HG02981 (cell line): ENCODE results near the gene SLC35F1.

Source experiments
- ATAC-seq: cut with Tn5 transposase; IDR thresholded peaks from one replicate; pipeline ENCODE4 v1.9.1; 2021; ENCODE audit warnings: mild to moderate bottlenecking, moderate library complexity; ENCODE audit not compliant: unreplicated experiment

The SLC35F1 gene

DNA sequence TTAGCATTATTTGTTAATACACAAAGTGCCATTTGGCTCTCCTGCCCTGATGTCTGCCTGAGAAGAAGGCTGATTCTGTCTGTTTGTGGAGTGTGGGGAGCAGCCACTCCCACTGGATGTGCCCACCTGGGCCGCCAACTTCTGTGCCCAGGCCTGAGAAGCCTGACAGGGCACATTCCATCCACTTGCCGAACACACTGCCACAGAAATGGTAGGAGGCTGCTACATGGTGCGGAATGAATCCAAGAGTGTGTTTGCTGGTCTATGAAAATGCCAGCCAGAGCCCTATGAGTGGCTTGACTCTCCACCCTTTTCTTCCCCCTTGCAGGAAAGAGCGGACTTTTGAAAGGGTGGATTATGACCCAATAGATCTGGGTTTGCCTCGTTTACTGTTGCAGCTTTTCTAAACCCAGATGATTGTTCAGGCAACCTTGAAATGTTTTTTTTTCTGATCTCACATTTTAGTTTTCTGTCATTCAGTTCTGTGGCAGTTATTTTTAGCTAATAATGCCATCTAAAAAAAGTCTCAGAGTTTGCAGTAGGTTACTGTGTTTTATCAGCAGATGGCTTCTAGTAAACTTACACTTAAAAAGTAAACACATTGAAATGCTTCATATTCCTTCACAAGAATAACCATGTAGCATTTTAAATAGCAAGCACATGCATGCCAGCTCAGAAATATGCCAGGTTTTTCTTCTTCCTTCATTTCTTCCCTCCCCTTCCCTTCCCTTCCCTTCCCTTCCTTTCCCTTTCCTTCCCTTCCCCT lies 196.5 kb downstream of the SLC35F1 start:
- no peak for ATAC-seq

DNA sequence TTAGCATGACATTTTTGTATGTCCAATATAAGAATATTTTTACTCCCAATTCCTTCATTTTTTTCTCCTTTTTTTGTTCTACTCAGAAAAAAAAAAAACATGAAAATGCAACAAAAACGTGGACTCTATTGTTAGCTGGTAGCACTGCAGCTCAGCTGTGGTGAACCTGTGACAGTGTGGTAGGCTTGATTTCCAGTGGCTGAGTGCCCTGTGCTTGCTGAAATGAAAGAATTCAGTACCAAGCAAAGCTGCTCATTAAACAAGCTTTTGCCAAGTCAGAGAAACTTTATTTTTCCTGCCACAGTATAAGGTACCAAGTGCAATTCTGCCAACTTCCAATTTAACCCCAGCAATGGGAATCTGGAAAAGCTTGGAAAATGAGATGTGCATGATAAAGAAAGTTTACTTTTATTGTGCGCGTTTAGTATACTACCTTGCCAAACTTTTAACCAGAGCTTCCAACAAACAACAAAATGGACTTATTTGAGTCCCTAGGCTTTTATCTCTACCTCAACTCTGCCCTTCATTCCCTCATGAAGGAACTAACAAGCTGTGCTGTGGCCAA lies 215.2 kb downstream of the SLC35F1 start:
- no peak for ATAC-seq

DNA sequence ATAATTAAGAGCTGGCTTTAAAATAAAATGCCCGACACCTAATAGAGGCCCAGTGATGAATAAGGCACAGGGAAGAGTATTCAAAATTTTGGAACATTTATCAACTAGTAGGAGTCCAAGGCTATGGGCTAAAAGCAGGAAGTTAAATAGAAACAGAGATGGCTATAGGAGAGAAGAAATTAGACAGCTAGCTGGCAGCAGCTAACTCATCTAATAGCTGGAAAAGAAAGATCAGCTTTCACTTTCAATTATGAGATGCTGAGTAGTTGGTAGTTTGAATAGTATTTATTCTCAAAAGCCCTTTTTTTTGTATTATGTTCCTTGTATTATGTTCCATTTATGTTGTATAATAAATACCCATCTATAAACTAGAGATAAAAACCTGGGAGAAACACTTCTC lies 215.7 kb downstream of the SLC35F1 start:
- no peak for ATAC-seq

- ATAC-seq = no peak
Measured at GRCh38 chr6:118123503-118124037, 216.5 kb downstream of the SLC35F1 start.

DNA sequence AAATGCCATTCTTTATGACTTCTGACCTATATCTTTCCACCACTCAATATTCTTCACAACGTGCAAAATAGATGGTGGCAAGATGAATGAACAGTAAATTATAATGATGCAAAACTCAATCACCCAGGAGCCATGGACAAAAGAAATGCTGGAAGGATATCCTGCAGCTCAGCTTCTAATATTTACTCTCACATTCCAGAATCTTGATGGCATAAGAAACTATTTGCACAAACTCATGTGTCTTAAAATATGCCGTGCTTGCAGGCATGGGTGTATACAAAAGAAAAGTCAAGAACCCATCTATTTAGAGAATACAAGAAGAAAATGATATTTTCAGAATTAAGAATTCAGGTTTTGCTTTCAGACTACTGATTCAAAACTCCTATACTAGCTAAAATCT lies 217.8 kb downstream of the SLC35F1 start:
- ATAC-seq = no peak

- ATAC-seq = no peak
Measured at GRCh38 chr6:118128755-118129154, 221.7 kb downstream of the SLC35F1 start.

DNA sequence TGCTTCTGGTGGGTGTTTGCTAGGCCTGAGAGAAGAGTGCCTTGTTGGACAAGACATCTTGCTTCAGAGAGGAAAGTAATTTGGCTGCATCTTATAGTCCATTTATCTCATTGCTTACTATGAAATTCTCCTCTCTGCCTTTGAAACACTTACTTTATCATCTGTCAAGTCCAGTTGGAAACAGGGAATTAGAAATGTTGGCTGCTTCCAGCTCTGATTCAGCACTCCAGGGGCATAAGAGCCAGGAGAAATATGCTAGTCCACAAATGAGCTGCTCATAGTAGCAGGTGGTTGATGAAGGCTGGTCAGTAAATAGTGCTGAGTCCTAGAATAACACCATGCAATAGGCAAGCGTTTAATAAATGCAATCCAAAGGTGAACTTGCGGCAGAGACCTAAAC lies 227.1 kb downstream of the SLC35F1 start:
- ATAC-seq = no peak

- no peak for ATAC-seq
Measured at GRCh38 chr6:118134736-118135135, 227.7 kb downstream of the SLC35F1 start.

DNA sequence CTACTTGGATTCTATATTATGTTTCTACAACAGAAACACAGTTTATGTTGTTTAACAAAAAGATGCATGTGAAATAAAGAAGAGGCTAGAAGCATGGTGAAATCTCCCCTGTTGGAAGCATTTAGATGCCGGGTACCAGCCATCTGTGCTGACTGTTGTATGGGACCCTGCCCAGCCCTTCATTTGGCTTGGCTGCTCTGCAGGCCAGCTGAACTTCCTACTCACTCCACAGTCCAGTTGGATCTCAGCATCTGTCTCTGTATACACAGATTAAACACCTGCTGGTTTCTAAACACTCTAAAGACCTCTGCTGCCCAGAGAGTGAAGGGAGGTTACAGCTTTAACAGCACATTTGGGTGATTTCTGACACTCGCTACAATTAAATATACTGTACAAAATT lies 228.3 kb downstream of the SLC35F1 start:
- ATAC-seq = no peak

DNA sequence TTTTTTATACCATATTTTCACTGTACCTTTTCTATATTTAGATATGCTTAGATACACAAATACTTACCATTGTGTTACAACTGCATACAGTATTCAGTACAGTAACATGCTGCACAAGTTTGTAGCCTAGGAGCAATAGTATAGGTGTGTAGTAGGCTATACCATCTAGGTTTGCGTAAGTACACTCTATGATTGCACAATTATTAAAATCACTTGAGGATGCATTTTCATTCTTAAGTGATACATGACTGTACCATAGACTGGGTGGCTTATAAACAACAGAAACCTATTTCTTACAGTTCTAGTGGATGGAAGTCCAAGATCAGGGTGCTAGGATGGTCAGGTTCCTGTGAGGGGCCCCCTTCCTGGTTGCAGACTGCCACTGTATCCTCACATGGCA lies 234.1 kb downstream of the SLC35F1 start:
- ATAC-seq = no peak

DNA sequence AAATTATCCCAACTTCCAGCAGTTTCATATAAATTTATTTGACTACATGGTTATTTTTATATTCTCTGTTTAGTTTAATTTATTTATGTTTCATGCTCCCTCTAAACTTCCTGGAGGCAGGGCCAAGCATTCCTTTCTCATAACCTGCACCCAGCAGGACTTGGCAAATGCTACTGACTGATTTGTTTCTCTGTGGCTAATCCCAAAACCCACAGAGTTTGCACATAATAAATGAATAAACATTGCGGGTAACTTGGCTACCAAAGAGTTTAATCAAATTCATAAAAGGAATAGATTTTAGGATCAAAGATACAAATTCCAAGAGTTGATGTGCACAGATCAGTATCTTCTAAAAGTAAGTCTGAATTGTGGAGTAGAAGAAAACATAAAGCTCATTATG lies 239.5 kb downstream of the SLC35F1 start:
- ATAC-seq = no peak

DNA sequence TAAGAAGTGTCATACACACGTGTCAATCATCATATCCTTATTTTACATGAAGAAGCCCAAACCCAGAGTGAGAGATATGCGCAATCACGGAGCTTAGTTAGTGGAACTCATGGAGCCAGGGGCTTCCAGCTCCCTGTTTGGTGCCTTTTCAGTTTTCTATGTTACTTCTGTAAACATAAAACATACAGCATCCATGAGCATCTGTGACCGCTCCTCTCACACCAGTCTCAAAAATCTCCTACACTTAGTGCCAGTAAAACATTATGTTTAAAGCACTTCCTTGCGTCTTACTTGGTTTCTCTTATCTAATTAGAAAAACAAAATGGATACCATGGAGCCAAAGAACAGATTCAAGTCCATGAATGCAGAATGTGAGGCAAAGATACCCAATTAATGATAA lies 240.4 kb downstream of the SLC35F1 start:
- ATAC-seq = no peak

GRCh38 chr6:118148561-118148960 lies 241.5 kb downstream of the SLC35F1 start:
- no peak for ATAC-seq

- ATAC-seq = no peak
Measured at GRCh38 chr6:118152524-118152923, 245.5 kb downstream of the SLC35F1 start.

DNA sequence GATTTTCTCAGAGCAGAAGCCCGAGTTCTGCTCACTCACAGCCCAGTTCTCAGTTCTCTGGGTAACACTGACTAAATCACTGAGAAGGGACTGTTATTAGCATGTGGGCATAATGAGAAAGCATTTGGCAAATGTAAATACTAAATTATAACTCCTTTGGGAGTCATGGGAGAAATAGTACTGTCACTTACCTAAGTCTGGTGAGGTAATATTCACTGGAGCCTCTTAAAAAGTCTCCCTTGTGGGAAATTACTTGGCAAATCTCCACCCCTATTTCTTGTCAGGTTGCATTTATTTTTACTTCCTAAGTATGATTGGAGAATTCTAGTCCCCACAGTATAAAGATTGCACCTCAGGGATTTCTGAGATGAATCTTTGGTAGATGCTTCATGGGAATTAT lies 254.3 kb downstream of the SLC35F1 start:
- no peak for ATAC-seq

- no peak for ATAC-seq
Measured at GRCh38 chr6:118163542-118163941, 256.5 kb downstream of the SLC35F1 start.

- ATAC-seq = no peak
Measured at GRCh38 chr6:118165500-118165899, 258.4 kb downstream of the SLC35F1 start.

DNA sequence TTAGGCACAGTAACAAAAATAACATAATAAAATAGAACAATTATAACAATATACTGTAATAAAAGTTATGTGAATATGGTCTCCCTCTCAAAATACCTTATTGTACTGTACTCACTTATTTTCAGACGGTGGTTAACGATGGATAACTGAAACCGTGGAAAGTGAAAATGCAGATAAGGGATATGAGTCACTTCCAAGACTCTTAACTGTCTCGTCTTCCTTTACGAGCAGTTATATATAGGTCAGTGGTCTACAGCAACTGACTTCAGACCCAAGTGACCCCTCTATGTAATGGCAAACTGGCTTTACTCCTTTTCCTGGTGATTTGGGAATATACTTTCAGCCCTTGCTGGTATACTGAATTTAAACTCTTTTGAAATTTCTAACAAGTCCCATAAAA lies 261.4 kb downstream of the SLC35F1 start:
- ATAC-seq = no peak

DNA sequence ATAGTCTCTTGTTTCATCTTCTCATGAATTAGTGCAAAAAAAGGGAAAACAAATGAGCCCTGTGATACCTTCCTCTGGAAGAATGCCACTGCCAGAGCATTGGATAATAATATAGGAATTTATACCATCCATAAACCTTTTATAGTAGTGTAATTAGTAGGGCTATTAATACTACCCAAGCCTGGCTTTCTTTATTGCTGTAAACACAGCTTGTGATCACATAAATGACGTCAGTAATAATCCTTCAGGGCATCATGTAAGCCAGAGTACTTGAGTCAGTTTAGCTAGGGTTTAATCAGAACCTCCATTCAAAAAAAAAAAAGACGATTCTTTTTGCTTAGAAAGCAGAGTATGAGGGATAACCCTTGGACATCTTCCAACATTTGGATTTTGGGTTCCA lies 264.8 kb downstream of the SLC35F1 start:
- no peak for ATAC-seq

- no peak for ATAC-seq
Measured at GRCh38 chr6:118174071-118174470, 267.0 kb downstream of the SLC35F1 start.

DNA sequence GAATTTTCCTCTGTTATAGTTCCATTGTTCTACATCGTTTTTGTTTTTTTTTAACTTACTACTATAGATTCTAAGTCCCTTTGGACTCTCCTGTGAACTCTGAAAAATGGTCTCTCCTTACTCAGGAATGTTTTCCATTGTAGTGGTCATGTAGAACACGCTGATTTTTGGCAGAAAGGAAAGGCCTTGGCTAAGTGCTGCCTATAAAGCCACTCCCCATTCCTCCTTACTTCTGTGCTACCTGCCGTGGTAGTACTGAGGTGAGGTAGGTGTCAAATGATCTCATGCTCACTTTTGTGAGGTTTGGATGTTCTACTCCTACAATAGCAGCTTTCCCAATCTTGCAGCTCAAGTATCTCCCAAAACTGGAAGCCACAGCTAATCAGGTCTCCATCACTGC lies 270.7 kb downstream of the SLC35F1 start:
- ATAC-seq = no peak

DNA sequence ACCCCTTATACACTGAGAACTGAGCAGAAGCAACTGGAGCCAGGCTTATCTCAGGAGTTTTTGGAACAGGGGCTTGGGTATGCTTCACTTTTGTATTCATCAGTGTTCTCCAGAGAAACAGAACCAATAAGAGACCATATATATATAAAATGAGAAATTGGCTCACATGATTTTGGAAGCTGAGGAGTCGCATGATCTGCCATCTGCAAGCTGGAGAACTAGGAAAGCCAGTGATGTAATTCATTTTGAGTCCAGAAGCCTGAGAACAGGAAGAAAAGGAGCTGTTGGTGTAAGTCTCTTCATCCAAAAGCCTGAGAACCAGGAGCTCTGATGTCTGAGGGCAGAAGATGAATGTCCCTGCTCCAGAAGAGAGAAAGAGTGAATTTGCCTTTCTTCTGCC lies 272.0 kb downstream of the SLC35F1 start:
- ATAC-seq = no peak
